ENCODE data around the gene BRINP1.
A peak's percentile ranks its signal among the peaks of the same experiment; 100 is the strongest.

The BRINP1 gene, protein sequence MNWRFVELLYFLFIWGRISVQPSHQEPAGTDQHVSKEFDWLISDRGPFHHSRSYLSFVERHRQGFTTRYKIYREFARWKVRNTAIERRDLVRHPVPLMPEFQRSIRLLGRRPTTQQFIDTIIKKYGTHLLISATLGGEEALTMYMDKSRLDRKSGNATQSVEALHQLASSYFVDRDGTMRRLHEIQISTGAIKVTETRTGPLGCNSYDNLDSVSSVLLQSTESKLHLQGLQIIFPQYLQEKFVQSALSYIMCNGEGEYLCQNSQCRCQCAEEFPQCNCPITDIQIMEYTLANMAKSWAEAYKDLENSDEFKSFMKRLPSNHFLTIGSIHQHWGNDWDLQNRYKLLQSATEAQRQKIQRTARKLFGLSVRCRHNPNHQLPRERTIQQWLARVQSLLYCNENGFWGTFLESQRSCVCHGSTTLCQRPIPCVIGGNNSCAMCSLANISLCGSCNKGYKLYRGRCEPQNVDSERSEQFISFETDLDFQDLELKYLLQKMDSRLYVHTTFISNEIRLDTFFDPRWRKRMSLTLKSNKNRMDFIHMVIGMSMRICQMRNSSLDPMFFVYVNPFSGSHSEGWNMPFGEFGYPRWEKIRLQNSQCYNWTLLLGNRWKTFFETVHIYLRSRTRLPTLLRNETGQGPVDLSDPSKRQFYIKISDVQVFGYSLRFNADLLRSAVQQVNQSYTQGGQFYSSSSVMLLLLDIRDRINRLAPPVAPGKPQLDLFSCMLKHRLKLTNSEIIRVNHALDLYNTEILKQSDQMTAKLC

DNA sequence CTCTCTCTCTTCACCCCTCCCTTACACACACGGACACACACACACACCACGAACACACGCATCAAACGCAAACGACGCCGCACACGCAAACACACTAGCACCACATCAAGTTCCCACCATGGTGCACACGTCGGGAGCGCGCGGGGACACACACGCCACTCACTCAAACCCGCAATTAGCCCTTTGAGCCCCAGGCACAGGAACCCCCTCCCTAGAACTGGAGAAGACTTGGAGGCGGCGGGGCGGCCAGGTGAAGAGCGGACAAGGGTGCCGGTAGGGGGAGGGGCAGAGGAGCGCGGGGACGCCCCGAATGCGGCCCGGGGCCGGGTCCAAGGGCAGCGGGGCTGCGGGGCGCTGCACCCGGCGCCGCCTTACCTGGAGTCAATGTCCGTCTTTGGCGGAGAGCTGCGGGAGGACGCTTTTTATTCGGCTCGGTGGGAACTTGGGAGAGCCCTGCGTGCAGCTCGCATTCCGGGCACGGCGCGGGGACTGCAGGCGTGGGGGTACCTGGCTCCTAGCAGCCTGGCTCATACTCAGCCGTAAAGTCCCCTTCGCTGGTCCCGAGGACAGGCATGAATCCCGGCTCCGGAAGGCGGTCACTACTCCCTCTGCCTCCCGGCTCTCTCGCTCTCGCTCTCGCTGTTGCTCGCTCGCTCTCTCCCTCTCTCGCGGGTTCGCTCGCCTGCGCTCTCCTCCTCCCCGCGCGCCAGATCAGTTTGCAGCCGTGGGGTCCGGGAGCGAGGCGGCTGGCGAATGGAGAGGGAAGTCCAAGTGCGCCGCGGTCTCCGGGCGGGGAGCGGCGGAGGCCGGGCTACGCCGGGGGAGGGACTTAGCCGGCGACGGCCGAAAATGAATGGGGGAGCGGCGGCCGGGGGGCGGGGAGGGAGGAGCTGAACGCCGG, at the start of gene BRINP1:
Gene BRINP1, minus strand, starts transcription at position 755 of the 901 bp plus-strand sequence. CDS start 56,080 bp downstream, outside the sequence.
- DNase-seq = peak; percentile 1

DNA sequence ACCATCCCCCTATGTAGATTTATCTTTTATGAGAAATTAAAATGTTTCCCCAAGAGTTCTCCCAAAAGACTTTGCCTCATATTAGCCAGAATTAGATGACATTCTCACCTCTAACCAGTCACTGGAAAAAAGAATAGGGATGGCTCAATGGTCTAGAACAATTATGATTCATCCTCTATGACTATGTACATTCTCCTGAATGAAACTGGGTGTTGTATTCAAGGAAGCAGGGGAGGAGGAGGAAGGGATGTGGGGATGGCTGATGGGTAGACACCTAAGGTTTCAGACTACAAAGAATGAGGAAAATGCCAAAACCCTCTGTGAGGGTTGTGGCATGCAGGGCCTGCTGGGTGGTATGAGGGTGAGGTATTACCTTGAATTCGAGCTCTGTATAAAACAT, 49.5 kb upstream of the BRINP1 start:
- no peak for DNase-seq

DNA sequence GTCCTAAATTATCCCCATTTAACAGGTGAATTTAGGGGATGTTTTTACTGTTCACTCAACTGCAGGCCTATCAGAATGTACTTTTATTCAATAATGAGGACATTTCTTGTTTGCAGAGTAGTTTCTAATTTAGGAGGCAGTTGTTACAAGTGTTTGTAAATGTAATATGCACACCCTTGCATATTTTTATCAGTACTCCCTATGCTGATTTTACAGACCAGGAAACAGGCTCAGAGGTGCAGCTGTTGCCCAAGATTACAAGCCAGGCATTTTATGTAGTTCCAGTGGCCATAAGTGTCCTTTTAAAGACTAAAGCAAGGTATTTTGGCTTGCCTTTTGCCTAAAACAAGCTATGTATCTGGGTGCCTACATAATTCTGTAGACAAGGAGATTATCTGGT, 47.6 kb upstream of the BRINP1 start:
- no peak for DNase-seq

DNA sequence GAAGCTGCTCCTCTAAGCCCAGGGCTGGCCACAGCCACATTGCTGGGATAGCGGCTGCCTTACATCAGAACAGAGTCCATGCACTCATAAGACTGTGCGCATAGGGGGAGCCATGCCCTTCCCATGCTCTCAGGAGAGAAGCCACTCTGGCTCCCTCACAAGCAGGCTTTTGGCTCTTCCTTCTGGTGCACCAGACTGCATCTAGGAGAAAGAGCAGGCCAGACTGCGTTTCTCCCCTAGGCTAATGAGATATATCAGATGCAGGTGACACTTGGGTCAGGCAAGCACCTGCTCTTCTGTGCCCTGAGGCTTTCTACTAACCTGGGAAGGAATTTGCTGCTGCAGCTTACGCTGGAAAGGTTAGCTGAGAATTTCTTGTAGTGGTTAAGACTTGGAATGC, 43.2 kb upstream of the BRINP1 start:
- DNase-seq = no peak

DNA sequence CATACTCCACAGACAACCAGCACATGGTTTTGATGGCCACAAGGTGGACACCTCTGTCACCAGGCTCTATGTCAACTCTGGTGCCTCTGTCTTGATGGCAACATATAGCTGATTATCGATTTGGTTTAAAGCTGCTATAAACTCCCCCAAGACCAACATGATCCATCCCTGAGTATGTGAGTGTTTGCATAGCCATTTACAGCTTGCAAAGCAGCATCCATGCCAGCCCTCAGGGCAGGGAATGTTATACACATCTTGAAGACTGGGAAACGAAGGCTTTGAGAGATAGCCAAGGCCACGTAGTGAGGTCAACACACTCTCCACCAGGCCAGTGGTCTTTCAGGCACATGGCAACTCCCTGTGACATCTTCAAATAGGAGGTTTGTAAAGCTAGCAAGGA, 40.3 kb upstream of the BRINP1 start:
- DNase-seq = no peak

DNA sequence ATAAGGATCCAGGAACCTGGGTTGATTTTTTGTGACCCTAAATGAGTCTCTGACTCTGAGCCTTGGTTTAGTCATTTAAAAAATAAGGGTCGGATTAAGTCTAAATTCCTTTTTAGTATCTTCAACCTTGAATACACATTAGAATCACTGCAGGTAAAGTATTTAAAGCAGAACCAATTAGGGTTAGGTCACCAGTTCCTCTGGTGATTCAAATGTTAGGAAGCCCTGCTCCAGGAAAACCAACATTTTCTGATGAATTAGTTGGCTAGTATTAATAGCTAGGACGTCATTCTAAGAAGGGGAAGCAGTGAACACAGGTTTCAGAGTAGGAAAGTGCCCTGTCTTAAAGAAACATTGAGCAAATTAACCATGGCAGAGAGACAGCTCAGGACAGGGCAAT, 31.4 kb upstream of the BRINP1 start:
- DNase-seq = no peak

DNA sequence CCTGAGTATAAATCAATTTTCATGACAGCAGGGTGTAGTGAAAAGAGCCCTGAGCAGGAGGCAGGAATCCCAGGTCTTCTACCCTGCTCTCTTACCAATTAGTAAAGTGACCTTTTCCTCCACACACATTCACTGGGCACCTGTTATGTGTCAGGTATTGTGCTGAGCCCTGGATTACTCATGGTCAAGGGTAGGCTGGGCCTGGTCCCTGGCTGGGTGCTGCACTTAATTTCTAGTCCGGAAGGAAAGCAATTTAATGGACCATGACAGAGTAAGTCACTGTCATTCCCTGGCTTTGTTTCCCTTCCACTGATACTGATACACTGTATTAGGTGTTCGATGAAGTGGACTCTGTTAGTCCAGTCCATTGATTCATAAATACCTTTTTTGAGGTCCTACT, 29.1 kb upstream of the BRINP1 start:
- DNase-seq = no peak

DNA sequence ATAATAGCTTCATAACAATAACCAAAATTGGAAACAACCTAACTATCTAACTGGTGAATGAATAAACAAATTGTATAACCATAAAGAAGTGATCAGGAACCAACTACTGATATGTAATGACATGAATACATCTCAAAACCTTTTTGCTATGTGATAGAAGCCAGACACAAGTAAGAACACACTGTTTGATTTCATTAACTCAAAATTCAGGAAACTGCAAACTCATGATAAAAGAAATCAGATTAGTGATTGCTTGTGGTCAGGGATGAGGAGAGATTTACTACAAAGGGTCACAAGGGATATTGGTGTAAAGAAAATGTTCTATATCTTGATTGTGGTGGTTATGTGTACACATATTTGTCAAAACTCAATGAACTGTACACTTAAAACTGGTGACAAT, 22.6 kb upstream of the BRINP1 start:
- no peak for DNase-seq

DNA sequence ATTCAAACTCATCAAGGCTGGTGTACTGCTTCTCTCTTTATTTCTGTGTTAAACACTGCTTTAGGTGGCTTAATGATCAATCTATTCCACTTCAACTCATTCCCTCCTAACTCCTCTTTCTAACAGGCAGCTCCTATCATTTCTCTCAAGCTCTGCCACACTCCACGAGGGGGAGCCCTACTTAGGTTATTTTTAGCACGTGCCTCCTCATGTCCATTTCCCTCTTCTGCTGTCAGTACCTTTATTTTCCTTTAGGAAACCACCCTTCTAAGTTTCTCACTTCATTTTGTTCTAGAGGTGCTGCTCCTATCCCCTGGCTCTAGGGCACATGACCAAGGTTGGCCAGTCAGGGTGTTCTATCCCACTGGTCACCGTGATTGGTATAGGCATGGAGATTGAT, 6.7 kb upstream of the BRINP1 start:
- peak; percentile 10 for DNase-seq

DNA sequence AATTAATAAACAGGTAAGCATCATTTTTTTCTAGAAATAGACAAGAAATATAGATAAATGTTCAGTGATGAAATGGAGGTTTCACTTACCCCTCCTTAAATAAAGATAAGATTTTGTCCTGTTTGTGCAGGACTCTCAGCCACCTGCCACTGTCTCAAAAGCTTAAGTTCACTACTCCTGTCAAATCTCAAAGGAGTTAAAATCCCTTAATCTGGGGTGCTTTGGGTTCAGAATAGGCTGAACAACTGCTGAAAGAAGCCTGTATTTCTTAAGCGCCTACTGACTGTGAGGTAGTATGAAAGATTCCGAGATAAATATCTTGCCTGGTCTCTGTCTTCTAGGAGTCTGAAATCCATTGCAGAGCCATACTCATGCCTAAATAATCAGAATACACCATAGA, 3.7 kb upstream of the BRINP1 start:
- DNase-seq = no peak

DNA sequence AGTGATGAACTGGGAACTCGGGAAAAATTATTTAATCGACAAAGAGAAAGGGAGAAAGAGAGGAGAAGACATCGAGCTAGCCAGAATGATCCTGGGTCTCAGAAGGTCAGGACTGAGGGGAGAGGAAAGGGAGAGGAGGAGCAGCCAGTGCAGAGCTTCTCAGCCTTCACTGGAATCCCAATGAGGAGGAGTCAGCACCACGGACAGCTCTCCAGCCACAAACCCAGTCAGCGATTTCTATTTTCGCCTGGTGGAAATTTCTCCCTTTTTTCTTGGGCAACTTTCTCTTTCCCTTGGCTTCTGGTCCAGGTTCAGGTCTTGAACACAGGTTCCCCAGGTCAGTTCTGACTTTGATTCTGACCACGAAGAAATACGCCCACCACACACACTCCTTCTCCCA, 1.6 kb upstream of the BRINP1 start:
- DNase-seq = peak; percentile 10

DNA sequence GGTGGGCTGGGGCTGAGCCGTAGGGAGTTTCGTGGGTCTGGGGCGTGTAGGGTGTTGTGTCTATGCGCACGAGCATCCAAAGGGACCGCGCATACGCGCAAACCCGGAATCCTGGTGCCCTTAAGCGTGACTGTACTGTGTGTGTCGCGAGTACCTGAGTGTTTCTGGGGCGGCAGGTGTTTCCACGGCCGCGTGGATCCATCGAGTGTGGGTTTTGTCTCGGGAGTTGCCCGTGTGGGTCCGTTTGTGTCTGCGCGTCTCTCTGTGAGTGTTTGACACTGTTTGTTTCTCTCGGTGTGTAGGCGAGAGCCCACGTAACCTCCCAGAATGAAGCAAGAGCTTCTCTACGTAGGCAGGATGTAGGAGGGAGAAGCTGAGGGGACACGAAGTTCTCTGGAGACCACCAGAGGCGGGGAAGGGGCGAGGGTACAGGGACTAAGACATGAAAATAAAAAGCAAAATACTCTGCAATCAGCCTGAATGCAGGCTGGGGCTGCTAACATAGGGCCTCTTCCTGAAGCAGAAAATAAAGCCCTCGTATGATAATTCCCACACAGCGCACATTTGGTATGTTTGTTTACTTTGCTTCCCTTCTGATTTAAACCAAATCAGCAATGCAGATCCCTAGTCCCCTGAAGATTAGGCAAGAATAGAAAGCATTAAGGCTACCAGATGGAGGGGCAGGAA, 588 bp upstream of the BRINP1 start:
- DNase-seq = no peak

DNA sequence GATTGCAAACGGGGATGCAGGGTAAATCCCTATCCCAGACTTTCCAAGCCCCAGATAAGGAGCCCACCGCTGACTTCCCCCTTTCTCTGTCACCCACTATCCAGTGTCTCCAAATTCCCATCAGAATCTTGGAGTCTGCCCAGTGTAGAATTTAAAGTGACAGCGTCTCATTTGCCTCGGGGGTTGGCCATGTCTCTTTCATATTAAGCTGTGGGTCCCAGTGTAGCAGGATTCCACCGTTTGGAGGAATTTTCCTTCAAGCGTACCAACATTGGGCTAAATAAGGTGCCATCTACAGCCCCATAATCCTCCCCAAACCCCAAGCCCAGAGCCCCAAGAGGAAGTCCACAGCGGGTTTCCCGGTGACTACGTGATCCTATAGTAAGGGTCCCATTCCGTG, 1.1 kb downstream of the BRINP1 start:
- no peak for DNase-seq

DNA sequence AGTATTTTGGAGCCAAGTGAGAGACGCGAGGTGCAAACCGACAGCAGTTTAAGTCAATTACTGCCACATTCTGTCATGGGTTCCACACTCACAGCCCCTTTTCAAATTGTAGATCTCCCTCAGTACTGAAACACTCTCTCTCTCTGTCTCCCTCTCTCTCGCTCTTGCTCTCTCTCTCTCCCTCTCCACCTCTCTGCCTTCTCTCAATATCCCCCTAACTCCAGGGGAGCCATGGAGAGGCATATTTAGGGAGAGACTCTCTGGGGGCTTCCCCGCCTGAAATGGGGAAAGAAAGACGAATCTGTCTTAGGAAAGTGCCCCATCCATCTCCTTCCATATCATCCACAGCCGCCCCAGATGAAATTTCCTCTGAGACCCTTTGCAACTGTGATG, 1.6 kb downstream of the BRINP1 start:
- no peak for DNase-seq

DNA sequence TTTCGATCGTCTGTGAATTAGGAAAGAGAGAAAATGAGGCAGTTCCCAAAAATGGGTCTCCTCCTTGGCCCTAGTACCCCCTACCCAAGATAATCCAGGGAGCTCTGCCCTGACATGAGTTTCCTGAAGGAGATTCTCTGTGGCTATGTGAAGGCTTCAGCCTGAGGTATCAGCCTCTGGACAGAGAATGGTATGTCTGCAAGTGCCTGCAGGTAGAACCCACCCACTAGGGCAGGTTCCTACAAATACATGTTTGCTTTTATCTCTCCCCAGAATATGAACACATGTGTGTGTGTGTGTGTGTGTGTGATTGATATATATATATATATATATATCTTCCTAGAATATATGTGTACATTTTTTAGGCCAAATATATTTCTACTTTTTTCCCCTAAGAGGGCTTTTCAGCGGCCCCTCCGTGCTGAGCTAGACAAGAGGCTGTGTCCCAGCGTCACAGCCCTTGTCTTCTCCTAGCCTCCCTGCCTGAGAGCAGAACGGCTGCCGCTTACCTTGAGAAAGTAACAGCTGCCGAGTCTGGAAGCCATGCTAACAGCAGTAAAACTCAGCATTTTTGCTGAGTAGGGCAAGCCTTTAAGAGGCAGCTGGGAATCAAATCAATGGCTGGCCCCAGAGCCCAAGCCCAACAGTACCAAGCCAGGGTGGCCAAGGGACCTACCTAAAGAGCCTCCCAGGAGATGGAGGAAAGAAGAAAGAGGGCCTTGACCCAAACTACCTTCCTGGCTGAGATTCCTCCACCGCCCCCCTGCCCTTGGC, 2.1 kb downstream of the BRINP1 start:
- no peak for DNase-seq

DNA sequence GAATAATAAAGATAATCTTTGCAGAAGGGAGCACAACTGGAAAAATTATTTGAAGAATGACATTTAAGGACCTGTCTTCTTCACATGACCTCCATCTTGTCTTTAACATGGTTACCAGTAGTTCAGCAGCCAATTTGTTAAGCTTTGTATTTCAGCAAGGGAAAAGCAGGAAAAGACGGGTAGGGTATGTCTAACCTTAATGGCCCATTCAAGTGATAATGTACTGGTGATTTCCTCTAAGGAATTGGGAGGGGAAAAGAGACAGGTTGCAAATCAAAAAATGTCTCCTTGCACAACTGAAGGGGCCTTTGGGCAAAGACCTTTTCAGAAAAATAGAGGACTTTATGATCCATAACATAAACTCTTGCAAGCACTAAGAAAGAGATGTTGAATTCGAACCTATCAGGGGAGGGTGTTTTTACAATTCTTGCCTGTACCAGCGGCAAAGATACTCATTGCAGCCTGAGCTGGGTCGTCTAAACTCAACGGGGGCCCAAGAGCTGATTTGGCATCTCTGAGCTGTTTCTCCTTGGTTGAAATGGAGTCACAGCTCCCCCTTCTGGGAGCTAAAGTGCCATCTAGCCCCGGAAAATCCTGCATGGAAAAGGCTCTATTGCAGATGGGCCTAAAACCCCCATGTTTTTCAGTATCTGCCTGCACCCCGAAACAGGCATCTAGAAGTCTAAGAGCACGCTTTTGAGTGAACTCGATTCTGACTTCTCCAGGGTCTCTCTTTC, 3.8 kb downstream of the BRINP1 start:
- DNase-seq = peak; percentile 16

DNA sequence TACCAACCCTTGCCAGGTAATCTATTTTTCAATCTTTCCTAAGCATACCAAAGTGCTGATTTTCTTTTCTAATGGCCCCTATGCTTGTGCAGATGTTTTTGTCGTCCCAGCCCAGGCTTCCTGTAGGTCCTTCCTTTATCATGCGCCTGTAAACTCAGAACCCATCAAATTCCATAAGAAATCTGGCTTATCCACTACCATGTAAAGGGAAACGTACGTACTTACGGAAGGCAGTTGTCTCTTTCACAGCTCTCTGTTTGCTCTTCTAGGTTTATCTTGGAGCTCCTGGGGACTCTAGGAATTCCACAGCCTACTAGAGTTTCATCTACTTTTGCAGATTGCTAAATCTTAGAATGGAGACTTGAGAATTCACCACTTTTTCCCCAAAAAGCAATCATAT, 9.0 kb downstream of the BRINP1 start:
- DNase-seq = no peak

DNA sequence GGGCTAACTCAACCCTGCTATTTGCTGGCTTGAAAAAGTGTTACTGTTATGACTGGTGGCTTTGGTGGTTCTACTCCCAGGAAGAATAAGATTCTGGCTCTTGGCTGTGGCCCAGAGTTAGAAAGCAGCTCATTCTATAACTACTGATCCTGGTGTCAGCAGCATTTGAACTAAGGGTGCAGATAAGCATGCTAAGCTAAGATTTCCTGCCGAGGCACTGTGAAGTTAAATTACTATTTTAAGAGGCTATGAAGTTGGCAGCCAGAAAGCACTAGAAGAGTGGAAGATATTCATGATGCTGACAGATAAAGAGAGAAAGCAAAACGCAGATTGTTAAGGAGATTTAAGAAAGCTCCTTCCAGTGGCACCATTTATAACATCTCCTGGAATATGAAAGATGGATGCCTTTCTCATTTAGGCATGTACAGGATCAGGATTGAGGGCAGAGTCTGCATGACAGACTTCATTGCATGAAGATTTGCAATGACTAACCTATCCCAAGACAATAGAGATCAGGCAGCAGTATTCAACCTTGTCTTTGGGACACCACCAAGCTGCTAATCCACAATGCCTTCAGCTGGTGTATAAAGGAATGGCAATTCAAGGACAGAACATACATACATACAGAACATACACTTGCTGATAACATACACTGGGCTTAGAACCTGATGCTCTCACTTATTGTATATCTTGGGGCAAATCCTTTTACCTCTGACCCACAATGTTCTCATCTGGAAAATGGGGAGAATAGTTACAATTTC, 11.7 kb downstream of the BRINP1 start:
- no peak for DNase-seq

DNA sequence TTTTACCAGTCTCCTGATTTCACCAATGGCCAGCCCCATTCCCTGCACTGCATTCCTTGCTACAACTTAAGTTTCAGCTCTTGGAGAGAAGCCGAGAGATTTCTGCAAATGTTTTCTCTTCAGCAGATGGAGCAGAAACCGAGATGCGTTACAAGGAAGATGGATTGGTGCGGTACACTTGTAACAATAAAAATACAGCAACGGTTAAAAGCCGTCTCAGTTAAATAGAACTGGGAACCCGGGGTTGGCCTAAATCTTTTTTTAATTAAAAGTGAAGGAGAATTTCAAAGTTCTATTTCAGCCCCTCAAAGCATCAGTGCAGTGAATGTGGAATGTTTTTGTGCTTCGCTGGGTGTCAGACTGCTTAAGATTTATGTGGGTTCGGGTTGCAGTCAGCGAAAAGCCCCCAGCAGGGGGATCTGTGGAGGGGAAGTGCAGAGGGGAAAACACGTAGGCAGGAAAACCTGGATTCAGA, 19.8 kb downstream of the BRINP1 start:
- DNase-seq = no peak

All from EL (cell line).